Right cardiac atrium (tissue), 5 donors: ENCODE results near the gene FCN1. TPM values are rescaled to one million over a fixed set of nuclear protein-coding genes. Genes with fewer than 3 reads are reported as not detected.

Experiments
- ATAC-seq, 2 donors: fragments of 200-7000 bp; cut with Tn5 transposase; one replicate each; pipeline versions ENCODE4 v1.8.0 to v1.9.1; 2020; ENCODE audit warnings: moderate library complexity in 2 of 2, mild to moderate bottlenecking in 1 of 2
- DNase-seq, 3 donors: peaks; one replicate each; pipeline ENCODE4 v3.0.0-alpha.2; 2020
- H3K27ac ChIP-seq: one replicate; pipeline ENCODE4 v1.5.1; 2013; ENCODE audit warnings: mild to moderate bottlenecking, low read length, control low read depth, moderate library complexity
- H3K27me3 ChIP-seq: one replicate; pipeline ENCODE4 v1.6.1; 2013; ENCODE audit not compliant: control insufficient read depth, insufficient read depth
- H3K4me1 ChIP-seq: one replicate; pipeline ENCODE4 v1.6.1; 2013; ENCODE audit warnings: low read length; ENCODE audit not compliant: control insufficient read depth, insufficient read depth
- H3K4me3 ChIP-seq: one replicate; pipeline ENCODE4 v1.5.1; 2013; ENCODE audit warnings: low read length, control low read depth
- H3K9me3 ChIP-seq: one replicate; pipeline ENCODE4 v1.6.1; 2013; ENCODE audit warnings: low read length; ENCODE audit not compliant: control insufficient read depth
- WGBS: extraction: QIAGEN DNeasy Blood & Tissue Kit; methylation state at CpG from one replicate; pipeline ENCODE4 v1.1.7; 2013; 5-methylcytosine and 5-hydroxymethylcytosine counted together
- intact Hi-C, 4 donors: fragments of 100-400 bp; cut with DNase I; formaldehyde crosslinking; loops; one replicate each; pipeline versions ENCODE4 v1.11.0 to v1.14.0; 2022 to 2023
- polyA plus RNA-seq: library from polyadenylated mRNA; stranded (reverse); fragments of 200-250 nt; gene quantifications from one replicate; pipeline ENCODE4 v1.2.3, GENCODE V29; 2013
- total RNA-seq, 4 donors: library from RNA; stranded (reverse); fragmentation: NEBNext Ultra II Directional; extraction: Animal tissue kit (Norgen Biotek cat#: 25700); gene quantifications; one replicate each; pipeline ENCODE4 v1.2.1, GENCODE V29; 2021
- donor health status: healthy with polysubstance abuse.
- donor health status: DM: no; HTN: yes; CAD: no.
- donor health status: DM: no; HTN: no; CAD: no.
- donor health status: DM: no; HTN: yes; CAD: no; lungs with severe emphysema.
- donor health status: DM: yes; HTN: yes; CAD: no.

Gene FCN1
- total and polyA plus RNA-seq, 5 donors, result 1.4 to 6.0 (median 2.5) TPM

DNA sequence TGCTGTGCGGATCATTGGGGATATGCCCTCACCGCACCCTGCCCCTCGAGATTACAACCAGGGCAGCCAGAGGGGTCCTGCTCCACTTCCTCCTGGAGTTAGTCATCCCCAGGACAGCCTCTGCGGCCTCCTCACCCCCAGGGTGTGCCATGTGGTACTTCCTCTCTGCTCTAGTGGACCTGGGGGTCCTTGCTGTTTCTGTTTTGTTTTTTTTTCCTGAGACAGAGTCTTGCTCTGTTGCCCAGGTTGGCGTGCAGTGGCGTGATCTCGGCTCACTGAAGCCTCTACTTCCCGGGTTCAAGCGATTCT lies 5.2 kb upstream of the FCN1 start:
- WGBS, result 80% methylated on average over 9 of the region's 9 CpGs
- no peaks in the 10 kb centered on the region for H3K9me3 ChIP-seq
- no peaks in the 10 kb centered on the region for H3K4me1 ChIP-seq
- no peaks in the 10 kb centered on the region for H3K27me3 ChIP-seq
- intact Hi-C loops, result no loop called here
- DNase-seq, result peak in 1 of 3 donors; percentile 57
- no peak overlapping the region for H3K27ac ChIP-seq
- ATAC-seq, result peak; percentile 55 to 60
- no peak overlapping the region for H3K4me3 ChIP-seq

DNA sequence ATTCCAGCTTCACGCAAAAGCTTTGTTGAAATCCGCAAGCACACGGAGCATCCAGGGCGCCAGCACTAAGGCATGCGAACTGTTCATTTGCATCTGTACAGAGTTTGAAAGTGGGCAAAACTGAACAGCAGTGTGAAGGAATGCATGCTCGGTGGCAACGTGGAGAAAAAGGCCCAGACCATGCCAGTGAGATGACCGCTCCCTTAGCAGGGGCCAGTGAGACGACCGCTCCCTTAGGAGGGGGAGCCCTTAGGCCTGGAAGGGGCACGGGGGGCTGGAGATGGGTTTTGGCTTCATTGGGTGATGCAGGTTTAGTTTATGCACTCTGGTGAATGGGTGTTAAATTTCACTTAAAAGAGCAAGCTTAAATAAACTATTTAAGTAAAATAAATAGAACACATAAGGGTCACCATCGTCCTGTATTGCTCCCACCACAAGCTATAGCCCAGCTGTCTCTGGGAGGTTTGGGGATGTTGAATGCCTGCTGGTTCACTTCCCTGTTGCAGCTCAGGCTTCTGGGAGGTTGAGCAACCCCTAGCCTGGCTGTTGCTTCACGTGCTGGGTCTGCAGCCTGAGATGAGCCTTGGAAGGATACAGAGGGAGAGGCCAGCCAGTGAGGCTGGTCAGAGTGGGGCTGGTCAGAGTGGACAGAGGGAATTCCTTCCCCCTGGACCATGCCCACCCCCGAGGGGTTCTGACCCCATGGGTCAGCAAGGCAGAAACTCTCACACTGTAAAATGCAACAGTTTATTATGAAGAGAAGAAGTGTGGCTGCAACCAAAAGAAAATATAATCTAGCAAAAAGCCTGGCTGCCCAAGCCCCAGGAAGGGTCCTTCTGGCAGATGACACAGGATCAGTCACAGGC lies 4.6 kb upstream of the FCN1 start:
- peak; percentile 67 to 83 for ATAC-seq
- H3K27ac ChIP-seq, result no peak overlapping the region

DNA sequence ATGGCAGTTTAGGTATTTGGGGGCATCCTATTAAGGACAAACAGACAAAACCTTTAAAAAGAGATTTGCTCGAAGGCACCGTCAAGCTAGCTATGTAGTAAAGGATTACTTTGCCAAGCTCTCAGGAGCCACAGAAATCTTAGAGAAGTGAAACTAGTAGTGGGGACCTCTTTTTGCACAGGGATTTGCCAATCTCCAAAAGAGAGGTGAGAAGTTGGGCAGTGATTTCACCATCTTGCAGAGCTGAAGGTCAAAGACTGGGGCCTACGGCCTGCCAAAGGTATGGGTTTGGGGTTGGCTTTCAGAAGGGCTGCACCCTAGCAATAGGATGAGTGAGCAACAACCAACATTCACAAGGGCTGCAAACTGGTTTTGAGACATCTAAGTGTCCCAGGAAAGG lies 1.6 kb upstream of the FCN1 start:
- Histone ChIP-seq H3K27me3 (no peaks in the 10 kb centered on the region), H3K4me3 (no peak overlapping the region), H3K4me1 (no peaks in the 10 kb centered on the region), H3K27ac (no peak overlapping the region), H3K9me3 (no peaks in the 10 kb centered on the region)
- no peak for DNase-seq
- no peak for ATAC-seq
- intact Hi-C loops, result no loop called here
- 90% methylated on average over 3 of the region's 3 CpGs for WGBS

More for the DNA sequence above, 4.6 kb upstream of the FCN1 start:
- Histone ChIP-seq H3K27me3 (no peaks in the 10 kb centered on the region), H3K4me3 (no peak overlapping the region), H3K9me3 (no peaks in the 10 kb centered on the region), H3K4me1 (no peaks in the 10 kb centered on the region)
- DNase-seq, result peak; percentile 56 to 73 (median 72)
- intact Hi-C loops, result no loop called here
- 81% methylated on average over 14 of the region's 14 CpGs for WGBS

DNA sequence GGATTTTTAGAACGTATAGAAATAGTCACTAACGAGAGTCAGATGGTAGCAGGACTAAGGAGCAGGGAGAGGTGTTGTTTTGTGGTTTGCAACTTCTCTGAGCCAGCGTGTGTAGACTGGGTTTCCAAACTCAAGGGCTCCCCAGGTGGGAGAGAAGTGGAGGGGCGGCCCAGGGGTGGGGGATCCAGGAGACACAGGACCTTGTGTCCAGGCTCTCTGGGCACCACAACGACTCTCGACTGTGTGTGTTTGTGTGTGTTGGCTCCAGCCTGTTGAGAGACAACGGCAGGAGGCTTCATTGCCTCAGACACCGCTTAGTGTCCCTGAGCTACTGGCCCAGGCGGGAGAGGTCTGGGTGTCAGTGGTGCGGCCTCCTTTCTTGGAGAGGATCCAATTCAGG lies 934 bp upstream of the FCN1 start:
- intact Hi-C loops, result no loop called here
- Histone ChIP-seq H3K4me3 (no peak overlapping the region), H3K4me1 (no peaks in the 10 kb centered on the region), H3K9me3 (no peaks in the 10 kb centered on the region), H3K27ac (no peak overlapping the region), H3K27me3 (no peaks in the 10 kb centered on the region)
- WGBS, result 92% methylated on average over 10 of the region's 10 CpGs
- DNase-seq (peak in 1 of 3 donors; percentile 8), ATAC-seq (no peak)

GRCh38 chr9:134916161-134916665 lies 1.5 kb downstream of the FCN1 start:
- intact Hi-C loops, result no loop called here
- WGBS, result 83% methylated on average over 8 of the region's 8 CpGs
- peak in 2 of 3 donors; percentile 21 to 39 for DNase-seq
- Histone ChIP-seq H3K4me1 (no peaks in the 10 kb centered on the region), H3K4me3 (no peak overlapping the region), H3K9me3 (no peaks in the 10 kb centered on the region), H3K27ac (no peak overlapping the region), H3K27me3 (no peaks in the 10 kb centered on the region)
- no peak for ATAC-seq

GRCh38 chr9:134915046-134915985 lies 2.4 kb downstream of the FCN1 start:
- Histone ChIP-seq H3K4me3 (no peak overlapping the region), H3K27ac (no peak overlapping the region), H3K9me3 (no peaks in the 10 kb centered on the region), H3K4me1 (no peaks in the 10 kb centered on the region), H3K27me3 (no peaks in the 10 kb centered on the region)
- intact Hi-C loops, result no loop called here
- no peak for ATAC-seq
- WGBS, result 93% methylated on average over 26 of the region's 26 CpGs
- DNase-seq, result peak in 1 of 3 donors; percentile 29

GRCh38 chr9:134914501-134914834 lies 3.2 kb downstream of the FCN1 start:
- intact Hi-C loops, result no loop called here
- Histone ChIP-seq H3K4me1 (no peaks in the 10 kb centered on the region), H3K4me3 (no peak overlapping the region), H3K27me3 (no peaks in the 10 kb centered on the region), H3K9me3 (no peaks in the 10 kb centered on the region), H3K27ac (no peak overlapping the region)
- ATAC-seq (no peak), DNase-seq (no peak)
- WGBS, result 82% methylated on average over 7 of the region's 7 CpGs

DNA sequence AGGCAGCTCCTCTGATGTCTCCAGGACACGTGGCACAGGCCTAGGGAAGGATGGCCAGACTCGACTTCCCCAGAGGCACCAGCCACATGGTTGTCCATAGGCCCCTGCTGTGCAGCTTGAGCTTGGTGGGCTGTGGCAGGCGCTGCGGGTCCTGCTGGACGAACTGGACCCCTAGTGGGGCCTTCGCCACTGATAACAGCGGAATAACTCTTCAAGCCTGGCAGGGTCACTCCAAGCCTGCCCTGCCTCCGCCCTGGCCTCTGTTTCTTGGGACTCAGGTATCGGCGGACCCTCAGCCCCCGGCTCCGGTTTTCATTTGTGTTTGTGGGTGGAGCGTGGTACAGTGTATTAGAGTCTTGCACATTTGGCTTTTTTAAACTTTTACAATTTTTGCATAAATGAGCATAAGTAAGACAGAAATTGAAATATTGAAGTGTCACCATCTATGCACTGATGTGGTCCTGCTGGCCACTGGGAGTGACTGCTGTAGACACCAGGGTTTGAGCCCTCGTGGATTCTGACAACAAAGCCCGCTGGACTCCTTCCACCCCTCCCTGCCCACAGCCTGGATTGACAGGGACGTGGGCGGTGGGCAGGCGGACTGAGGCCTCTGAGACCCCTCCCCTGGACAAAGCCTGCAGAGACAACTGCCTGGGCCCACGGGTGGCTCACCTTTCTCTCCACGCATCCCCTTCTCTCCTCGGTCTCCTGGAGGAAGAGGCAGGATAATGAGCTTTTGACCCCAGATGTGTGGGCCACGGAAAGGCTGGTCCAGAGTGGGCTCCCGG lies 3.8 kb downstream of the FCN1 start:
- intact Hi-C loops, result no loop called here
- DNase-seq (no peak), ATAC-seq (no peak)
- Histone ChIP-seq H3K4me3 (no peak overlapping the region), H3K27me3 (no peaks in the 10 kb centered on the region), H3K4me1 (no peaks in the 10 kb centered on the region), H3K9me3 (no peaks in the 10 kb centered on the region), H3K27ac (no peak overlapping the region)
- 90% methylated on average over 23 of the region's 23 CpGs for WGBS

DNA sequence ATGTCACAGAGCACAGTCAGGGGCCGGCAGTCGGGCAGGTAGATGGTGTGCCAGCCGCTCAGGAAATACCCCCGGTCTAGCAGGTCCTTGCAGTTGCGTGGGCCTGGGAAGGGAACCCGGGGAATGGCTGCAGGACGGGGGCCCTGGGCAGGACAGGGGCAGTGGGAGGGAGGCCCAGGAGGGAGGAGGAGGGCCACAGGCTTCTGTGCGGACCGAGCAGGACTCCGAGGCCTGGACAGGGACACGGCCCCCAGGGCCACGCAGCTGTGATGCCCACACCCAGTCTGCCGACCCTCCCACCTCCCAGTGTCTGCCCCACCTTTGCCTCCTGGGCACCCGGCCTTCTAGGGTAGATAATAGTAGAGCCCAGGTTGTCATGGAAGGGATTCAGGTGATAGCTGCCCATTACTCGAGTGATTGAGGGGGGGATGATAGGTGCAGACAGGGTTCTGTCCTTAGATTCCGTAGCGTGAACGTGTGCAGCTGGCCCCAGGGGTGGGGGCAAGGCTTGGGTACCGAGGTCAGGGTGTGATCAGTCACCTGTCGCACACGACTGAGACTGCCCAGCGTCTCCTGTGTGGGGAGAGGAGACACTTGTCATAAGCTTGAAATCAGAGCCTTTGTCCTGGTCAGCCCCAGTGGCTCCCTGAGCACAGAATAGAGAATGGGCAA lies 4.5 kb downstream of the FCN1 start:
- H3K27ac ChIP-seq, result no peak overlapping the region
- WGBS, result 91% methylated on average over 22 of the region's 22 CpGs
- ATAC-seq (no peak), DNase-seq (peak in 1 of 3 donors; percentile 44)
- H3K9me3 ChIP-seq, result no peaks in the 10 kb centered on the region
- intact Hi-C loops, result no loop called here
- no peaks in the 10 kb centered on the region for H3K4me1 ChIP-seq
- no peaks in the 10 kb centered on the region for H3K27me3 ChIP-seq
- no peak overlapping the region for H3K4me3 ChIP-seq

DNA sequence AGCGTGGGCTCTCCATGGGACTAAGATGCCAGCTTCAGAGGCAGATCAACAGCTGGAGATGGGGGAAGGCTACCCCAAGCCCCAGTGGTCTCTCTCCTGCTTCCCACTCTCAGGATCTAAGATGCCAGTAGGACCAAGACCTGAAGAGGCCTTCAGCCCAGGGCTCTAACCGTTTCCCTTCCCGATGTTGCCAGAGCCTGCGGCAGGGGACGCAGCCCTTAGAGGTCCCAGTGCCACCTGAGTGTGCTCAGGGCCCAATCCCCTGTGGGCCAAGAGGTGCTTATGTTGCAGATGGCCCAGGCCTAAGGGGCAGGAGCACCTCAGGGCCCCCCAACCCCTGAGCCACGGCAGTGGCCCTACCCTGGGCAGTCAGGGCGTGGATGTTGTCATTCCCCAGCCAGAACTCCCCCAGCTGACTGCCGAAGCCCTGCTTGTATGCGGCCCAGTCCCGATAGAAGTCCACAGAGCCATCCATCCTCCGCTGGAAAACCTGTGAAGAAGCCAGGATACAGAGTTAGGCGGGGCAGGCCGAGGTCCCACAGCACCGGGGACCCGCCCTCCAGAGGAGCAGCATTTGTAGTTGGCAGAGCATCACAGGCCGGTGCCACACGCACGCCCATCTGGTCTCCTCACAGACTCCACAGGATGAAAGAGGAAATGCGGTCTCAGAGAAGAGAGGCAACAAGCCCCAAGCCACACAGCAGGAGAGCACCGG lies 5.4 kb downstream of the FCN1 start:
- intact Hi-C loops, result no loop called here
- no peak overlapping the region for H3K27ac ChIP-seq
- H3K4me1 ChIP-seq, result no peaks in the 10 kb centered on the region
- no peaks in the 10 kb centered on the region for H3K9me3 ChIP-seq
- no peaks in the 10 kb centered on the region for H3K27me3 ChIP-seq
- no peak overlapping the region for H3K4me3 ChIP-seq
- 93% methylated on average over 20 of the region's 20 CpGs for WGBS
- peak in 1 of 3 donors; percentile 21 for DNase-seq
- ATAC-seq, result no peak
